OCI-LY3 (cell line): ENCODE data around the gene SCUBE1.

Source experiments
- EZH2phosphoT487 ChIP-seq: fragments of 200-600 bp; shearing (Covaris generic); IDR thresholded peaks from 2 replicates; pipeline ENCODE4 v1.6.1; 2018; ENCODE audit warnings: antibody characterized with exemption, mixed run types, low read depth
- TF ChIP-seq, protein P1 (sequence below): fragments of 200-600, 300-600 bp; sonication (generic); IDR thresholded peaks from 2 replicates; pipeline ENCODE4 v1.5.1; 2014; ENCODE audit warnings: antibody characterized with exemption, low read length, low read depth

DNA sequence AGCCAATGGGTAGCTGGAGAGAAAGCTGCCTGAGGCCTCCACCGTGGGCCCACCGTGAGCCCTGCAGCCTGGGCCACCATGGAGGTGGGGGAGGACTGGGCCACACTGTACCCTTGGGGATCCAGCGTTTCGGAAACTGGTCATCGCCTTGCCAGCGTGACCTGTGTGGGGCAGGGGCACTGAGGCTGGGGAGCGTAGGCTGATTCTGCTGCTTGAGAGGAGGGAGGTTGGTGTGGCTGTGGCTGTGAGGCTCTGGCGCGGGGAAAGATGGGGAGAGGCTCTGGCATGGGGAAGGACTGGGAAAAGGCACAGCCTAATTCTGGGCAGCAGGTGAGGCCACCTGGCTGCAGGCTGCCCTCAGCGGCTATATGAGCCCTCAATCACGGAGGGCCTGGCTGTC, 143.6 kb downstream of the SCUBE1 start:
- TF ChIP-seq, protein P1, sequence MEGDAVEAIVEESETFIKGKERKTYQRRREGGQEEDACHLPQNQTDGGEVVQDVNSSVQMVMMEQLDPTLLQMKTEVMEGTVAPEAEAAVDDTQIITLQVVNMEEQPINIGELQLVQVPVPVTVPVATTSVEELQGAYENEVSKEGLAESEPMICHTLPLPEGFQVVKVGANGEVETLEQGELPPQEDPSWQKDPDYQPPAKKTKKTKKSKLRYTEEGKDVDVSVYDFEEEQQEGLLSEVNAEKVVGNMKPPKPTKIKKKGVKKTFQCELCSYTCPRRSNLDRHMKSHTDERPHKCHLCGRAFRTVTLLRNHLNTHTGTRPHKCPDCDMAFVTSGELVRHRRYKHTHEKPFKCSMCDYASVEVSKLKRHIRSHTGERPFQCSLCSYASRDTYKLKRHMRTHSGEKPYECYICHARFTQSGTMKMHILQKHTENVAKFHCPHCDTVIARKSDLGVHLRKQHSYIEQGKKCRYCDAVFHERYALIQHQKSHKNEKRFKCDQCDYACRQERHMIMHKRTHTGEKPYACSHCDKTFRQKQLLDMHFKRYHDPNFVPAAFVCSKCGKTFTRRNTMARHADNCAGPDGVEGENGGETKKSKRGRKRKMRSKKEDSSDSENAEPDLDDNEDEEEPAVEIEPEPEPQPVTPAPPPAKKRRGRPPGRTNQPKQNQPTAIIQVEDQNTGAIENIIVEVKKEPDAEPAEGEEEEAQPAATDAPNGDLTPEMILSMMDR = no peak
- TF ChIP-seq EZH2phosphoT487 = no peak
